DMS153 treated with DMSO at 0.1 percent for 48 hours (cell line): ENCODE data around the gene MICAL2.
A peak's percentile ranks its signal among the peaks of the same experiment; 100 is the strongest.

Experiments
- DNase-seq: peaks from one replicate; lab custom pipeline; 2025; ENCODE audit not compliant: unreplicated experiment; lab: John Stamatoyannopoulos, UW

MICAL2 gene

DNA sequence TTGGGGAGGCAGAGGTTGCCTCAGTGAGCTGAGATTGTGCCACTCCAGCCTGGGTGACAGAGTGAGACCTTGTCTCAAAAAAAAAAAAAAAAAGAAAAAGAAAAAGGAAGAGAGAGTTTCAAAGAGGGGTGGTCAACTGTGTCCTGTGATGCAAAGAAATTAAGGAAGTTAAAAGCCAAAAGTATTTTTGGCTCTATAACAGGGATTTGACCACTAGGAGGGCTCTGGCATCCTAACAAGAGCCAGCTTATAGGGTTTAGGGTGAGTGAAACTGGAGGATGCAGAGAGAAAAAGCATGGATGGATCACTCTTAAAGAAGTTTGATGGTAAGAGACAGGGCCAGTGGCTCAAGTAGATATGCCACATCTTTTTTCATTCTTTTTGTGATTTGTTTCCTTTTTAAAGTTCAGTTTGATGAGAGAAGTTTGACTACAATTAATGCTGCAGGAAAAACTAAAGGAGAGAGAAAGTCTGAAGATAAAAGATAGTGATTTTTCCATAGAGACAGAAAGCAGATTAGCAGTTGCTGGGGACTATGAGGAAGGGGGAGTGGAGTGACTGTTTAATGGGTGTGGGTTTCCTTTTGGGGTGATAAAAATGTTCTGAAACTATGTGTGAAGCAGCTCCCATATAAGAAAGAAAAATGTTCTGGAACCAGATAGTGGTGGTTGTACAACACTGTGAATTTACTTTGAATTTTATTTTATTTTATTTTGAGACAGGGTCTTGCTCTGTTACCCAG is 11.1 kb upstream of the MICAL2 start:
- DNase-seq = no peak

DNA sequence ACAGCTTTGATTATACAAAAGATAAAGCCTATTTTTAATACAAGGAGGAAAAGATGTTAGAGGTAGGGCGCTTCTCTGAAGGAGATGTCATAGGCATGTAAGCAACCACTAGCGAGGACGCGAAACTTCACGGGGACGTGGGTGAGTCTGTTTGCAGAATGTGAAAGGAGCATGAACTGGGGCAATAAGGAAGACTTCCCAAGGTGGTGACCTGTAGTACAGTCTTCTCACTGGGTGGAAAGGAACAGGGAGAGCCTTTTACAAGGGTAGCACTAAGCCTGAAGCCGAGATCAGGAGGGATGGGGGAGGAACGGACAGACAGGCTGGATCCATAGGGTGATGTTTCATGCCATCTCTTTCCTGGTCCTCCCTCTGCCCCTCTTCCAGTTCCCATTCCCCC is 10.0 kb upstream of the MICAL2 start:
- DNase-seq = no peak

DNA sequence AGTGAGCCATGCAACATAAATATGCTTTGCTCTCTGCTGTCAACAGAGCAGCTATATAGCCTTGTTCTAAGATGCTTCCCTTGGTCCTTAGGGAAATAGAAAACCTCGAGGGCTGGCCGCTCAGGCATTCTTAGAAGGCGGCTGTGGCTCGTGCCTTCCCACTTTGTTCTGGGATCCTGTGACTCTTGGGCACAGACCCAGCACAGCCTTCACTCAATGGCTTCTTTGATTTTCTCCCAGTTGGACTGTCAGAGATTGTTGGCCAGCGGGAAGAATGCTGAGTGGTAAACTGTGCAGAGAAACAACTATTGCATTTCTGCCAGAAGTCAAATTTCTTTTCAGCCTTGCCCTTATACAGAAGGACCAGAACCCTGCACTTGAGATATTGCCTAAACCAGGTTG is 9.5 kb upstream of the MICAL2 start:
- DNase-seq = no peak

DNA sequence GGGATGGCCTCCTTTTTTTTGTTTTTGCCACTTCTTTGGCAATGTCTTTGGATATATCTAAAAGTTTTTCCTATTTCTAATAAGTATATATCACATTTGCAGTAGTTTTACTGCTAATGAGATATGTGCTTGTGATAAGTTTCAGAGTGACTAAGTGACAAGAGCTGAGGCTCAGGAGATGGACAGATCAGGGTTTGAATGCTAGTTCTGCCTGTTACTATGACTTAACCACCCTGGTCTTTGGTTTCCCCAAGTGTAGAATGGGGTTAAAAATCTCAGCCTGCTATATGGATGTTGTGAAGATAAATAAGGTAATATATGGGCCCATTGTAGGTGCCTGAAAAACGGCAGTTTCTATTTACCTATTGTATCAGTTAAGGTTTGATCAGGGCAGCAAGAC is 9.1 kb upstream of the MICAL2 start:
- DNase-seq = no peak

DNA sequence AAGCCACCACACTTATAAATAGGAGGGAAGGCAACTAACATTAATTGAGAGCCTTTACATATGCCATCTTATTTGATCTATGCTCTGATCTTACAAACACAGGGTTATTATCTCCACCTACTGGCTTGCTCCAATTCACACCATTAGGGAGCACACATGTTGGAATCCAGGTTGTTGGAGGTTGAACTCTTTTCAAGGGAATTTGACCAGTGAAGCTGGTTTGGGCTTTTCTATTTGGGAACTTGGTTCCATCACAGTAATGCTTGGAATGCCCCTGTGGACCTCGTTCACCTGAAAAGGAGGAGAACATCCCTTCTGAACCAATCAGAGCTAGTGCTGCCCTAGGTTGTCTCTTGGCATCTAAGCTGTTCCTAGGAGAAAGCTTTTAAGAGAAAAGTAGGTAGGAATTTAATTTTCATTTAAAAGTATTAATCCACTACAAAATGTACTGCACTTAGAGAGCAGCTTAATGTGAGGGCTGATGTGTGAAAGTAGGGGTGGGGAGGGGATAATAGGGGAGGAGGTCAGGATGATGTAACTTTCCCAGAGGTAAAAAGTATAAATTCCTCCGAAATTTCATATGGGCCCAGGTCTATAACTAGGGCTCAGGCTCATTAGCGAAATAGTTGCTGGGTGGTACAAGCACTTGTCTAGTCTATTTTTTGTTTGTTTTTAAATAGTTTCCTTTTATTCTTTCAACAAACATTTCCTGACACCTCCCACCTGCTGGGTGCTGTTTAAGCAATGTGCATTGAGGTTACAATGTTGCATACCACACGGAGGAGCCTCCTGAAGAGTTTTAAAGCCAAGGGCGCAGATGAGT is 7.6 kb upstream of the MICAL2 start:
- no peak for DNase-seq

DNA sequence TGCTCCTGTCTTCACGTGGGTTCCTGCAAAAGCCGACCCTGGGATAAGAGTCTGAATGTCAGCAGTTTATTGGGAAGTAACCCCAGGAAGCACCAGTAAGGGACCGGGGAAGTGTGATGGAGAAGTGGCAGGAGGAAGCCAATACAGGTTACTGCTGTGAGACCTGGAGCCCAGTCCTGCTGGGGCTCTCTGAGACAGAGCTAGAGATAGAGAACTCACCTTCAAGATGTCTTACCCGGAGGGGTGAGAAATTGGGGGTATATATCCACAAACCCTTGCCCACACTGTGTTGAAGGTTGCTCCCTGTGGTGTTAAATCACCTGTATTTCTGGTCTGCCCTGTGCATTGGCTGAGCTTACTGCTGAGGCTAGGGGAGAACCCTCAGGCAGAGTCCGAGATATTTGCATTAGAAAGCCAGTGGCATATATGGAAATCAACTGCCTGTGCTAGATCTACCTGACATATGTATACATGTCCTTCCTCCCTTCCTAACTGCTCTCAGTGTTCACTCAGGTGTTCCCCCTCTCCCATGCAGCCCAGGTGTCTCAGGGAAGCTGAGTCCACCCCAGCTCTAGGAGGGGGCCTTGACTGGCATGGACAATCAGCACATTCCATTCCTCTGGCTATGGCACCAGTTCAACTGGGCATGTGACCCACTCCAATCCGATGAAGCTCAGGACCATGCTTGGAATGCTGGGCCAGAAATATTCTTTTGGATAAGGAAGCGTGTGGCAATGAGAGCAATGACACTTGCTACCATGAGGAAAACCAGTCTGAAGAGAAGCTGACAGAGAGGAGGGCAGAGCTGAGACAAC is 6.8 kb upstream of the MICAL2 start:
- DNase-seq = no peak

DNA sequence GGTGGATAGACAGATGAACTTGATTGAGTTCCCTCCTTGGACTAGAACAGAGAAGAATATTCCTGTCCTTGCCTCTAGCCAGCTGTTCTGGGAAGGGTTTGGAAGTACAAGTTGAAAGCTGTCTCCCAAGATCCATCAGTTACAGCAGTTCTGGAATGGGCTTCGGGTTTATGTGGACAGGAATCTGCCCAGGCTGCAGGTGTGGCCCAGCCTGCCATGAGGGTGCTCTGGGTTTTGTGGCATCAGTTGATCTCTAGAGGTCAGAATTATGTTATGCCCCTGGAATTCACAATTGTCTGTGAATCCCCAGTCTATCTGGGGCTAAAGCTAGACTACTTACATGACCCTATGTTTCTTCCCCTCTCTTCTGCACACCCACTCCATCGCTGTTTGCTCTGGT is 4.9 kb upstream of the MICAL2 start:
- no peak for DNase-seq

DNA sequence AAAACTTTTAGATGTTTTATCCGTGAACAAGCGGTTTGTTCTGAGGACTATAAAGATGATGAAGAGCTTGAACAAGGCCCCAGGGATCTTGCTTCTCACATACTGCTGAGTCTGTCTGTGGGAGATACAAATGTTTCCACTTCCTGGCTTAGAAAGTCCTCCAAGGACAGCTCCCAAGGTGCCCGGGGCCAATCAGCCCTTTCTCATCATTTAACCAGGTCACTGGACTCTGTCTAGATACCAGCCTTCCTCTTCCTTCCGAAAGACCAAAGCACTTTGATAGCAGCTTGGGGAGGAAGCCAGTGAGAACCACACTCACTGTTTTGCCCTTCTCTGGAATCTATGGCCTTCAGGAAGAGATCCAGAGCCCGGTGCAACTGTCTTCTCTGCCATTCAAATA is 4.3 kb upstream of the MICAL2 start:
- no peak for DNase-seq

DNA sequence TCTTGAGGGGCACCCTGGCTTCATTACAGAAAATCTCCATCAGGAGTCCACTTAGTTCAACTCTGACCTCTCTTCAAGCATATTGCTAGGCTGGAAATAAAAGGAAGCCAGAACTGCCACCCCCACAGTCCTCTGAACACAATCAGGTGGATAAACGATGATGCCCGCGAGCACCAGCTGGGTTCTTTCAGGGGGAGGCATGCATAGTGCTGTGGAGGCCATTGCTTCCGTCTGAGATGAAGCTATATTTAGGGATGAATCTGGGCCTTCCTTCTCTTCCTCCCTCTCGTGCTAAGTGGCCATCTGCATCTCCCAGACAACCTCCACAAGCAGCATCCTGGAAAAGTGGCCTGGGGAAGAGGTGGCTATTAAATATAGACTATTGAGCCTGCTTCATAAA is 3.9 kb upstream of the MICAL2 start:
- no peak for DNase-seq

DNA sequence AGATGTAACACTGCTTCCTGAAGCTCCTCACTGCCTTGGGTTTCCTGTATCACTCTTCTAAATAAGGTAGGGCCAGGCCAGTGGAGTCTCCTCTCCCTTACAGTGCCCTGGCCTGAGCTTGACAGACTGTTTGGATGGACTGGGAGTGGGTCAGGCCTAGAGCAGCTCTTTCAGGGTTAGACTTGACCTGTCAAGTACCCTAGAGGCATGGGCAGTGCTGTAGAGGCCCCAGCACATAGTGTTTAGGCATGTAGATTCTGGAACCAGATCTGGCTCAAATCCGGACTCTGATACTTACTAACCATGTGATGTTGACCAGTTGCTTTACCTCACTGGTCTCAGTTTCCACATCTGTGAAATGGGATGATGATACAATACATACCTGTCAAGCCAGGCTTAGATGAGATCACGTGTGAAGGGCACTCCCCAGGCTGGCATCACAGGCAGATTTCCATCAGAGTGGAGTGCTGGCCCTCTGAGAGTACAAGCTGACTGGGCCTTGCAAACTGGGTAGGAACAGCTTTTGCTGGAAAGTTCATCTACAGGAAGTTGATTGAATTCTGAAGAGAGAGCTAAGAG is 1.4 kb upstream of the MICAL2 start:
- DNase-seq = no peak

DNA sequence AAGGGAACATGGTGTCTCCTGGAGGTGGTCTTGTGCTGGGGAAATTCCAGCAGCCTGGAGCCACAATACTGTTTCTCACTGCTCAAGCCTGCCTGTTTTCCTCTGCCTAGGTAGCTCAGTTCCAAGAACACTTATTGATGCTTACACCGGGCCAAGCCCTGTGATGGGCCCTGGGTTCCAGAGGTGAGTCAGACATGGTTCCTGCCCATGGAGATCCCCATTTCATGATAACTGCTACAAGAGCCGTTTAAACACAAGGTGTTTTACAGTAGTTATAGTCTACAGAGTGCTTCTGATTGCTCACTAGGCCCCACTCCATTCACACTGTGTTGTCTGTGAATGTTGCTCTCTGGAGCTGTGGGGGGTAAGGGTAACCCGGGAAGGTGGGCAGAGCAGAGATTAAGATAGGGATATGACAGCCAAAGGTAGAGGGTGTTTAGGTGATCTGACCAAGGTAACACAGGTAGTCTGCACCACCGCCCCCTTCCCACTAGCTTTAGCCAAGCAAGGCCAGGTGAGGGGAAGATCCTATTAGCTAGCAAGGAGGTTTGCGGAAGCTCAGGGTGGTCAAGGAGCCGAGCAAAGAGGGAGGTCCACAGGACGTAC is 696 bp upstream of the MICAL2 start:
- no peak for DNase-seq

DNA sequence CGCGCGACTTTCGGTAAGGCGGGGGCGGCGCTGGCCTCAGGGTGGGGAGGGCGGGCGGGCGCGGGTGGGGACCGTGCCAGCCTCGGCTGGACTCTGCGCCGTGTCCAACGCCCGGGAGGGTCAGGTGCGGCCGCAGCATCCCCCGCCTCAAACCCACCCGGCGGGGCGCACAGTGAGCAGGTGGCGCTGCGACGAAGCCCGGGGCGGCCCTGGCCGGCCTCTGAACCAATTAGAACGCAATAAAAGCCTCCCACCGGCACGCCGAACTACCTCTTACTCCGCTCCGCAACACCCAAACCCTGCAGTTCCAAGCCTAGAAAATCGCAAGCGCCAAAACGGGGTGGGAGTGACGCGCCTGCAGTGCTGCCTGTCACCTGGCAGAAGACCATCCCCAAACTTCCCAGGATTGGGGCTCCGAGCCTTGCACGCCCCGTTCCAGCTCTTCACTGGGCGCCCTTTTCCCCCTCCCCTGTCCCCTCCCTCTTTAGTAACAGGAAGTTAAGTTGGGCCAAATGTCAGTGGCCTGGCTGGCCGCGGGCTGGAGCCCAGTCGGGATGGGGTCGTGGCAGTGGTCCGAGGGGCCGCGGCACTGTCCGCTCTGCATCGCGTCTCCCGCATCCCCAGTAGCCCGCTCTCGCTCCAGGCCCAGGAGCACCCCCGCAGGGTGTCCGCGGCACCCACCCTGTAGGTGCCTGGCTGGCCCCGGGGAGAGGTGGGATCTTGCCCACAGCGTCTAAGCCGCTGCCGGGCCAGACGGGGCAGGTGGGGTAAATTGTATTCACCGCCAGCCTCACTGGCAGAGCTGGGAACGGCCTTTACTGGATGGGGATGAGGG is 541 bp downstream of the MICAL2 start:
- no peak for DNase-seq

DNA sequence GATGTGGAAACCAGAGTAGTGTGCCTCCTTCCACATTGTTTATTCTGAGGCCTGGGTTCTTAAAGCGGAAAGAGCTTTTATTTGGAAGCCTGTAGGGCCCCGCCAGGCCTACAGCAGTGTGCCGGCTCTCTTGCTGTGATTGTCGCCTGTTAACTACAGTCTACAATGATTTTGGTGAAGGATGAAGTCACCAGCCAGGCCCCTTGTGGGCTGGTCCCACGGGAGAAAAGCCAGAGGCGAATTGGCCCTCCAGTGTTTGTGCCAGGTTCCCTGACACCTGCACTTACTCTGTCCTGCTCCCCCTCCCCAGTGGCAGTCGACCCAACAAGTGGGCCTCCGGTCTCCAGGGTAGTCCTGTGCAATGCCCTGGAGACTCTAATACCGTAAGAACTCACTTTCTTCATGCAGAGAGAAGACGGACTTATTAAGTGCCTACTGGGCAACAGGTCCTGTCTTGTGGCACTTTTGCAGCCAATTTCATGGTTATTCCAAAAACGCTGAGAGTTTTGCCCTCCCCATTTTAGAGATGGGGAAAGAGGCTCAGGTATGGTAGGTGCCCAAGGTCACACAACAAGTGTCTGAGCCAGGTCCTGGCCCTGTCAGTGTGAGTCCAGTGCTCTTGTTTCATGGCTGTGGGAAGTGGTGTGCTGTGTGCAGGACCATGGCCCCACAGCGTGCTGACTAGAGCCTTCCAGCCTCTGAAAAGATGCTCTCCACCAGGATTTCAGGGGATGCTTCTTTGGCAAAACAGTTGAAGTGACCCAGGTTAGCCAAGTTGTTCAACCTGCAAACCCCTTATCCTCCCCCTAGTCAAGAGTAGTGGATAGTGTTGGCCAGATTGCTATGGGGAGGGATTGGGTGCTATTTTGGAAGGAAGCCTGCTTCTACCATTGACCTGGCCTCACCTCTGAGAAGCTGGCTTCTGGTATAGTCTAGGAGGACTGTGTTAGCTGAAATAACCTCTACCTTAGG is 1.4 kb downstream of the MICAL2 start:
- peak; percentile 22 for DNase-seq

DNA sequence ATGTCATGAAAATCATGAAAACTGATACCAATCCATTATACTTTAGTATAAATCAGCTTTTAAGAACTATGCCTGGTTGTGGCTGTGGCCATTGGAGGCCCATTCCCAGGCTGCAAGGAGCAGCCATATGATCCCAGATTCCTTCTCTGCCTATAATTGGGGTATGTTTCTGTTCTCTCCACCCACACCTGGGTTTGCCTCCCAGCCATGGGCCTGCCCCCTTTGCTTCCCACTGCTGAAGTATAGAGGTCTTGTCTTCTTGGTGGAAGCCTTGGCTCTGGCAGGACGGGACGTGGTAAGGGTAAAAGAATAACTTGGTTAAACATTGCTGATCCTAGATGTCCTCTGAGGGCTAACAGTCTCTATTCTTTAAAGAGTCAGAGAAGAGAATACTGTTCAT is 2.4 kb downstream of the MICAL2 start:
- no peak for DNase-seq

DNA sequence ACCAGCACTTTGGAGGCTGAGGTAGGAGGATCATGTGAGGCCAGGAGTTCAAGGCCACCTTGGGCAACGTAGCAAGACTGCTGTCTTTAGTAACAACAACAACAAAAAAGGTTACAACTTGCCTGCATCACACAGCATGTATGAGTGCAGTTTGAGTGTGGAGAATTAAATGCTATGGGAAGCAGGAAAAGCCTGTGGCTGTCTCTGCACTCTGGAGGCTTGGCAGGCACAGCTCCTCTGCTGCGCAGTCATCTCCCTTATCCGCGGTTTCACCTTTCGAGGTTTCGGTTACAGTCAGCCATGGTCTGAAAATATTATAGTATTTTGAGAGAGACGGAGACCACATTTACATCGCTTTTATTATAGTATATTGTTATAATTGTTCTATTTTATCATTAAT is 2.9 kb downstream of the MICAL2 start:
- no peak for DNase-seq

DNA sequence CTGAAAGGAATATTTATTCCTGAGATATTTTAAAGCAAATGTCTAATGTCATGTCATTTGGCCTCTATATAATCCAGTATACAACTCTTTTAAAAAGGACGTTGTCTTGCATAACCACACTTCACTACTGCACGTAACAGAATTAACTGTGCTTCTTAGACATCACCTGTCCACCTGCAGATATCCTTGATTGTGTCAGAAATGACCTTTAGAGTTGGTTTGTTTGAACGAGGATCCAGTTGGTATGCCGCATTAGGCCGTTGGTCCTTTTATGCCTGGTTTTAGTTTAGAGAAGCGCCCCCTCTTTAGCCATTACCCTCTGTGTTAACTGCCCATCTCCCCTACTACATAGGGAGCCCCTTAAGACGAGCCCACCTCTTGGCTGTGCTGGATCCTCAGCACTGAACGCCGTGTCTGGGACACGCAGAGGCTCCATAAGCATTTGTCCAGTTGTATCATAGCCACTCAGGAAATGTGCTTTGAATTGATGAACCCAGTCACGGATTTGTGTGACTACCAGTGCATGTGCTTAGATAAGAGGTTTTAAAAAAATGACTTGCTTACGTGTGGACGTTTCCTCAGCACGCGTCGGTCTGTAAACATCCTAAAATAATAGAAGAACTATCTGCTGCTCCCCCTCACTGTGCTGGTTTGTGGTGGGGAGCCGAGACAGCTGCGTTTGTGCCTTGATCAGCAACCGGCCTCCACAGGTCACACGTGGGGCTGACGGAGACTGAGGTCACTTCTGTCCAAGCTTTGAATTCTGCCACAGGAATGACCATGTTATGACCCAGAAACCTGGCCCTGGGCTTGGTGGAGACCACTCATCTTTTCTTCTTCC is 4.0 kb downstream of the MICAL2 start:
- no peak for DNase-seq

DNA sequence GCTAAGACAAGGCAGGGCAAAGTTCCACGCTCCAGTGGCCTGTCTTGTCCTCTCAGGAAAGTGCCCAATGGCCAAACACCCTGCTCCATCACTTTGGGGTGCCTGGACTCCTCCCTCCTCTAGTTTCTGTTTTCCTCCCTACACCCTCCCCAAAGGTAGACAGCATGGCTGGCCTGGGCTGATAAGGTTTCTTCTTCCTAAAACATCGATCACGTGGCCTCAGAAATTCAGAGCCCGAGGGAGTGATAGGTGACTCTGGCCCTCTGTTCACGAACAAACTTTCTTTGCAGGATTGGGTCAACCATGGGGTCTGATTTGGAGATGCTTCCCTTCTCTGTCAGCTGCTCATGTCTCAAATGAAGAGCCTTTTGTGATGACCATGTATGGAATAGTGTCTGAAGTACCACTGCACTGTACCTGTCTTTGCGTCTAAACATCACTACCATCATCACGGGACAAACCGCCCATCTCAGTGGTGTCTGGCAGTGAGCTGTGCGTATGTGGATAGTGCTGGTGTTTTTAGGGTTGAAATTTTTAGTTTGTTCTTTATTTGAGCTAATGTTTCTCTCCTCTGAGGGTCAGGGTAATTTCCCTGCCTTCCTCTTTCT is 6.1 kb downstream of the MICAL2 start:
- DNase-seq = no peak

DNA sequence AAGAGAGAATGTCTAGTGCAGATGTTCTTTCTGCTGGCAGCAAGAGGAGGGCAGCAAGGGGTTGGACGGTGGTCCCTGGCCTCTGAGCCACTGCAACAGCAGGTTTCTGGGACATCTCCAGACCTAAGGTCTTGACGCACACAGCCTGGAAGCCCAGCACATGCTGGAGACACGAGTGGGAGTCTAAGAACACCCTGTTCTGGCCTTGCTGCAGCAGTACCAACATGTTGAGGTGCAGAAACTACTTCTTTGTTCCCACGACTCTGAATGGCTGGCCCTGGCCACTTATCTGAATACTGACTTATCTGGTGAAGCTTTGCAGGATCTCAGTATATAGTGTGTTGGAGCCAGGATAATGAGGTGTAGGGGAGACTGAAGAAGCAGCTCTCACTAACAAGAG is 6.8 kb downstream of the MICAL2 start:
- DNase-seq = no peak
